NCI-H2227 (cell line): ENCODE results near the gene PLEKHH2.

ENCODE experiments used
- DNase-seq: peaks from one replicate; lab custom pipeline; 2025; ENCODE audit not compliant: unreplicated experiment; lab: John Stamatoyannopoulos, UW

The PLEKHH2 gene

GRCh38 chr2:43758739-43759138 lies 121.7 kb downstream of the PLEKHH2 start:
- DNase-seq = no peak

GRCh38 chr2:43759195-43759594 lies 122.1 kb downstream of the PLEKHH2 start:
- no peak for DNase-seq

GRCh38 chr2:43762286-43762685 lies 125.2 kb downstream of the PLEKHH2 start:
- no peak for DNase-seq

GRCh38 chr2:43763091-43763490 lies 126.0 kb downstream of the PLEKHH2 start:
- DNase-seq = no peak

- no peak for DNase-seq
These were observed 127.1 kb downstream of the PLEKHH2 start for GRCh38 chr2:43764086-43764705.

- DNase-seq = no peak
These were observed 128.9 kb downstream of the PLEKHH2 start for GRCh38 chr2:43766006-43766405.

- DNase-seq = peak; percentile 92
These were observed 137.0 kb downstream of the PLEKHH2 start, which contains the start of gene DYNC2LI1 for GRCh38 chr2:43773876-43774613. Gene DYNC2LI1 (plus strand): TSS chr2:43774039. CDS start chr2:43774139, 100 bp downstream.

GRCh38 chr2:43774617-43775016 lies 137.6 kb downstream of the PLEKHH2 start:
- DNase-seq = no peak

- DNase-seq = no peak
These were observed 139.3 kb downstream of the PLEKHH2 start for GRCh38 chr2:43776324-43776723.

GRCh38 chr2:43777306-43777926 lies 140.4 kb downstream of the PLEKHH2 start:
- DNase-seq = no peak

GRCh38 chr2:43778233-43778632 lies 141.2 kb downstream of the PLEKHH2 start:
- DNase-seq = no peak

GRCh38 chr2:43787895-43788294 lies 150.8 kb downstream of the PLEKHH2 start:
- no peak for DNase-seq

- no peak for DNase-seq
These were observed 151.6 kb downstream of the PLEKHH2 start for GRCh38 chr2:43788646-43789045.

- DNase-seq = no peak
These were observed 153.1 kb downstream of the PLEKHH2 start for GRCh38 chr2:43790147-43790546.

- no peak for DNase-seq
These were observed 154.1 kb downstream of the PLEKHH2 start for GRCh38 chr2:43791035-43791765.

GRCh38 chr2:43792653-43793052 lies 155.6 kb downstream of the PLEKHH2 start:
- no peak for DNase-seq

GRCh38 chr2:43794956-43795355 lies 157.9 kb downstream of the PLEKHH2 start:
- no peak for DNase-seq

- no peak for DNase-seq
These were observed 159.1 kb downstream of the PLEKHH2 start for GRCh38 chr2:43796206-43796605.

- DNase-seq = no peak
These were observed 161.2 kb downstream of the PLEKHH2 start for GRCh38 chr2:43798300-43798699.

- no peak for DNase-seq
These were observed 163.8 kb downstream of the PLEKHH2 start for GRCh38 chr2:43800894-43801293.

- no peak for DNase-seq
These were observed 165.1 kb downstream of the PLEKHH2 start for GRCh38 chr2:43802135-43802534.
